HEK293 (cell line): ENCODE results near the gene SYNE1.

Experiments used
- FEZF1 ChIP-seq: fragments of 450-650 bp; formaldehyde crosslinking; IDR thresholded peaks from 2 replicates; pipeline ENCODE4 v1.5.1; 2016; ENCODE audit warnings: missing biosample characterization, missing genetic modification characterization
- KLF10 ChIP-seq: fragments of 450-650 bp; IDR thresholded peaks from 2 replicates; pipeline ENCODE4 v1.5.1; 2018; ENCODE audit warnings: missing biosample characterization, mild to moderate bottlenecking, missing genetic modification characterization
- OSR2 ChIP-seq: fragments of 450-650 bp; formaldehyde crosslinking; IDR thresholded peaks from 2 replicates; pipeline ENCODE4 v1.5.1; 2016; ENCODE audit warnings: missing biosample characterization, missing genetic modification characterization
- SCRT2 ChIP-seq: fragments of 450-650 bp; formaldehyde crosslinking; IDR thresholded peaks from 2 replicates; pipeline ENCODE4 v1.5.1; 2016; ENCODE audit warnings: missing biosample characterization, missing genetic modification characterization
- SP7 ChIP-seq: fragments of 450-650 bp; formaldehyde crosslinking; IDR thresholded peaks from 2 replicates; pipeline ENCODE4 v1.5.1; 2016; ENCODE audit warnings: missing biosample characterization, missing genetic modification characterization
- ZBTB17 ChIP-seq: fragments of 450-650 bp; formaldehyde crosslinking; IDR thresholded peaks from 2 replicates; pipeline ENCODE4 v1.5.1; 2016; ENCODE audit warnings: missing biosample characterization, missing genetic modification characterization
- ZFP41 ChIP-seq: fragments of 450-650 bp; formaldehyde crosslinking; IDR thresholded peaks from 2 replicates; pipeline ENCODE4 v1.5.1; 2016; ENCODE audit warnings: missing biosample characterization, missing genetic modification characterization, borderline replicate concordance
- ZFP69B ChIP-seq: fragments of 450-650 bp; formaldehyde crosslinking; IDR thresholded peaks from 2 replicates; pipeline ENCODE4 v1.5.1; 2016; ENCODE audit warnings: missing biosample characterization, missing genetic modification characterization
- ZNF114 ChIP-seq: fragments of 450-650 bp; formaldehyde crosslinking; IDR thresholded peaks from 2 replicates; pipeline ENCODE4 v1.5.0; 2017; ENCODE audit warnings: missing biosample characterization, missing genetic modification characterization
- ZNF221 ChIP-seq: fragments of 450-650 bp; formaldehyde crosslinking; IDR thresholded peaks from 2 replicates; pipeline ENCODE4 v1.5.1; 2017; ENCODE audit warnings: missing biosample characterization, missing genetic modification characterization, borderline replicate concordance
- ZNF266 ChIP-seq: fragments of 450-650 bp; formaldehyde crosslinking; IDR thresholded peaks from 2 replicates; pipeline ENCODE4 v1.5.1; 2016; ENCODE audit warnings: missing biosample characterization, missing genetic modification characterization, low read depth
- ZNF274 ChIP-seq, 2 experiments: fragments of 200-500 bp in 1 of 2; fragments of 450-650 bp in 1 of 2; sonication (Bioruptor generic) in 1 of 2; formaldehyde crosslinking in 1 of 2; IDR thresholded peaks; 2 replicates each; pipeline versions ENCODE4 v1.5.1 to v1.6.1; 2014 to 2016; ENCODE audit warnings: borderline replicate concordance in 1 of 2, inconsistent platforms in 1 of 2, low read length in 1 of 2, missing biosample characterization in 1 of 2, missing genetic modification characterization in 1 of 2
- ZNF416 ChIP-seq: fragments of 450-650 bp; formaldehyde crosslinking; IDR thresholded peaks from 2 replicates; pipeline ENCODE4 v1.5.1; 2016; ENCODE audit warnings: missing biosample characterization, missing genetic modification characterization
- ZNF48 ChIP-seq: fragments of 450-650 bp; formaldehyde crosslinking; IDR thresholded peaks from 2 replicates; pipeline ENCODE4 v1.5.1; 2016; ENCODE audit warnings: missing biosample characterization, missing genetic modification characterization
- ZNF510 ChIP-seq: fragments of 450-650 bp; formaldehyde crosslinking; IDR thresholded peaks from 2 replicates; pipeline ENCODE4 v1.5.1; 2018; ENCODE audit warnings: mild to moderate bottlenecking, missing genetic modification characterization, missing biosample characterization; ENCODE audit not compliant: insufficient replicate concordance
- ZNF514 ChIP-seq: fragments of 450-650 bp; formaldehyde crosslinking; IDR thresholded peaks from 2 replicates; pipeline ENCODE4 v1.5.1; 2016; ENCODE audit warnings: missing biosample characterization, missing genetic modification characterization
- ZNF530 ChIP-seq: fragments of 450-650 bp; formaldehyde crosslinking; IDR thresholded peaks from 2 replicates; pipeline ENCODE4 v1.5.1; 2016; ENCODE audit warnings: low read depth, missing biosample characterization, missing genetic modification characterization
- ZNF585B ChIP-seq: fragments of 450-650 bp; formaldehyde crosslinking; IDR thresholded peaks from 2 replicates; pipeline ENCODE4 v1.5.1; 2016; ENCODE audit warnings: missing biosample characterization, missing genetic modification characterization
- ZNF629 ChIP-seq: fragments of 450-650 bp; formaldehyde crosslinking; IDR thresholded peaks from 2 replicates; pipeline ENCODE4 v1.5.1; 2017; ENCODE audit warnings: missing biosample characterization, missing genetic modification characterization
- ZNF658 ChIP-seq: fragments of 450-650 bp; formaldehyde crosslinking; IDR thresholded peaks from 2 replicates; pipeline ENCODE4; 2016; ENCODE audit warnings: missing biosample characterization, missing genetic modification characterization
- ZNF777 ChIP-seq: fragments of 450-650 bp; formaldehyde crosslinking; IDR thresholded peaks from 2 replicates; pipeline ENCODE4 v1.5.1; 2017; ENCODE audit warnings: missing biosample characterization, missing genetic modification characterization, borderline replicate concordance
- ZNF843 ChIP-seq: fragments of 450-650 bp; formaldehyde crosslinking; IDR thresholded peaks from 2 replicates; pipeline ENCODE4 v1.5.1; 2016; ENCODE audit warnings: missing biosample characterization, missing genetic modification characterization
- ZSCAN30 ChIP-seq: fragments of 450-650 bp; IDR thresholded peaks from 2 replicates; pipeline ENCODE4 v1.5.1; 2018; ENCODE audit warnings: missing biosample characterization, mild to moderate bottlenecking, missing genetic modification characterization, moderate library complexity
- TF ChIP-seq, protein P1 (sequence below): fragments of 450-650 bp; formaldehyde crosslinking; IDR thresholded peaks from 2 replicates; pipeline ENCODE4 v1.5.1; 2016; ENCODE audit warnings: missing biosample characterization, missing genetic modification characterization
- TF ChIP-seq, protein P2 (sequence below): fragments of 450-650 bp; formaldehyde crosslinking; conservative IDR thresholded peaks from 2 replicates; pipeline ENCODE4 v1.5.1; 2016; ENCODE audit warnings: low read depth, missing biosample characterization, missing genetic modification characterization
- TF ChIP-seq, protein P3 (sequence below): fragments of 450-650 bp; formaldehyde crosslinking; IDR thresholded peaks from 2 replicates; pipeline ENCODE4; 2016; ENCODE audit warnings: missing biosample characterization, missing genetic modification characterization
- TF ChIP-seq, protein P4 (sequence below): fragments of 450-650 bp; formaldehyde crosslinking; IDR thresholded peaks from 2 replicates; pipeline ENCODE4 v1.5.1; 2016; ENCODE audit warnings: missing biosample characterization, missing genetic modification characterization

SYNE1 gene

DNA sequence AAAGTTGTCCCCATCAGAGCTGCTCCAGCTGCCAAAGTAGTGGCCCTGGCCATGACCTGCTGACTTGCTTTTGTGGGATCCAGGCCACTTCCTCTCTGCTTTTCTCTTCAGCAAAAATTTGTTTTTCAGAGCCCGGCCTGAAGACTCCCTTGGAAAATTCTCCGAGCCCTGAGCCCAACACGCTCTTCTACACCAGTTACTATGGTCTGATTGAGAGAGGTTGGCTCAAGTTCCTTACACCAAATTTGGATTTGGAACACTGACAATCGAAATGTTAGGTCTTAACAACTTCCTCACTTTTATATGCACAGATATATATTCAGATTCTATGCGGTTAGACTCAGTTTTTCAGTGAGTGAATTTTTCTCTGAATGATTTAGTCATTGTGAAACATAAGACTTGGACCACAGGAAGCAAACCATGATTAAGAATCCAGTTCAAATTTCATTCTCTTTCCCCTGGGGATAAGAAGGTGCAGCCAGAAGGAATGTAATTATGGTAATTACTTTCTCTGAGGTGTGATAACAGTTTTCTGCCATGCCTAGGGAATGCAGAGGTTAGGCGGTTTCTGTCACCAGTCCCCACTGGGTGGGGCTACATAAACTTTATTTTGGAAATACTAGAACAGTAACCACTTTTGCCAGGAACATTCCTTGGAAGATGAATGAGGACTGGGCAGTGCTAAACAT lies 365.2 kb downstream of the SYNE1 start (continued):
- TF ChIP-seq, protein P1, sequence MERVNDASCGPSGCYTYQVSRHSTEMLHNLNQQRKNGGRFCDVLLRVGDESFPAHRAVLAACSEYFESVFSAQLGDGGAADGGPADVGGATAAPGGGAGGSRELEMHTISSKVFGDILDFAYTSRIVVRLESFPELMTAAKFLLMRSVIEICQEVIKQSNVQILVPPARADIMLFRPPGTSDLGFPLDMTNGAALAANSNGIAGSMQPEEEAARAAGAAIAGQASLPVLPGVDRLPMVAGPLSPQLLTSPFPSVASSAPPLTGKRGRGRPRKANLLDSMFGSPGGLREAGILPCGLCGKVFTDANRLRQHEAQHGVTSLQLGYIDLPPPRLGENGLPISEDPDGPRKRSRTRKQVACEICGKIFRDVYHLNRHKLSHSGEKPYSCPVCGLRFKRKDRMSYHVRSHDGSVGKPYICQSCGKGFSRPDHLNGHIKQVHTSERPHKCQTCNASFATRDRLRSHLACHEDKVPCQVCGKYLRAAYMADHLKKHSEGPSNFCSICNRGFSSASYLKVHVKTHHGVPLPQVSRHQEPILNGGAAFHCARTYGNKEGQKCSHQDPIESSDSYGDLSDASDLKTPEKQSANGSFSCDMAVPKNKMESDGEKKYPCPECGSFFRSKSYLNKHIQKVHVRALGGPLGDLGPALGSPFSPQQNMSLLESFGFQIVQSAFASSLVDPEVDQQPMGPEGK (tag by site-specific recombination) = peak; percentile 28; the same call in 1 of the 2 replicates
- no peak for TF ChIP-seq ZNF416 (tag by site-specific recombination)
- TF ChIP-seq ZNF48 (tag by site-specific recombination) = no peak
- TF ChIP-seq, protein P2, sequence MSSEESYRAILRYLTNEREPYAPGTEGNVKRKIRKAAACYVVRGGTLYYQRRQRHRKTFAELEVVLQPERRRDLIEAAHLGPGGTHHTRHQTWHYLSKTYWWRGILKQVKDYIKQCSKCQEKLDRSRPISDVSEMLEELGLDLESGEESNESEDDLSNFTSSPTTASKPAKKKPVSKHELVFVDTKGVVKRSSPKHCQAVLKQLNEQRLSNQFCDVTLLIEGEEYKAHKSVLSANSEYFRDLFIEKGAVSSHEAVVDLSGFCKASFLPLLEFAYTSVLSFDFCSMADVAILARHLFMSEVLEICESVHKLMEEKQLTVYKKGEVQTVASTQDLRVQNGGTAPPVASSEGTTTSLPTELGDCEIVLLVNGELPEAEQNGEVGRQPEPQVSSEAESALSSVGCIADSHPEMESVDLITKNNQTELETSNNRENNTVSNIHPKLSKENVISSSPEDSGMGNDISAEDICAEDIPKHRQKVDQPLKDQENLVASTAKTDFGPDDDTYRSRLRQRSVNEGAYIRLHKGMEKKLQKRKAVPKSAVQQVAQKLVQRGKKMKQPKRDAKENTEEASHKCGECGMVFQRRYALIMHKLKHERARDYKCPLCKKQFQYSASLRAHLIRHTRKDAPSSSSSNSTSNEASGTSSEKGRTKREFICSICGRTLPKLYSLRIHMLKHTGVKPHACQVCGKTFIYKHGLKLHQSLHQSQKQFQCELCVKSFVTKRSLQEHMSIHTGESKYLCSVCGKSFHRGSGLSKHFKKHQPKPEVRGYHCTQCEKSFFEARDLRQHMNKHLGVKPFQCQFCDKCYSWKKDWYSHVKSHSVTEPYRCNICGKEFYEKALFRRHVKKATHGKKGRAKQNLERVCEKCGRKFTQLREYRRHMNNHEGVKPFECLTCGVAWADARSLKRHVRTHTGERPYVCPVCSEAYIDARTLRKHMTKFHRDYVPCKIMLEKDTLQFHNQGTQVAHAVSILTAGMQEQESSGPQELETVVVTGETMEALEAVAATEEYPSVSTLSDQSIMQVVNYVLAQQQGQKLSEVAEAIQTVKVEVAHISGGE (tag by site-specific recombination) = no peak
- TF ChIP-seq ZFP69B (tag by site-specific recombination) = no peak
- no peak for TF ChIP-seq ZNF221
- TF ChIP-seq ZNF629 = peak; percentile 83
- peak; percentile 91 for TF ChIP-seq ZNF843
- TF ChIP-seq, protein P3, sequence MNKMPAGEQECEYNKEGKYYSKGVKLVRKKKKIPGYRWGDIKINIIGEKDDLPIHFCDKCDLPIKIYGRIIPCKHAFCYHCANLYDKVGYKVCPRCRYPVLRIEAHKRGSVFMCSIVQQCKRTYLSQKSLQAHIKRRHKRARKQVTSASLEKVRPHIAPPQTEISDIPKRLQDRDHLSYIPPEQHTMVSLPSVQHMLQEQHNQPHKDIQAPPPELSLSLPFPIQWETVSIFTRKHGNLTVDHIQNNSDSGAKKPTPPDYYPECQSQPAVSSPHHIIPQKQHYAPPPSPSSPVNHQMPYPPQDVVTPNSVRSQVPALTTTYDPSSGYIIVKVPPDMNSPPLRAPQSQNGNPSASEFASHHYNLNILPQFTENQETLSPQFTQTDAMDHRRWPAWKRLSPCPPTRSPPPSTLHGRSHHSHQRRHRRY (tag by site-specific recombination) = no peak
- no peak for TF ChIP-seq ZNF510 (tag by site-specific recombination)
- TF ChIP-seq ZNF274 (IDR thresholded peaks at IDR 0.05; ENCODE audit: low read length) = no peak
- no peak for TF ChIP-seq ZNF274 (tag by site-specific recombination; IDR thresholded peaks at IDR 0.05; ENCODE audit: borderline replicate concordance)
- TF ChIP-seq ZBTB17 = peak; percentile 72
- peak; percentile 97 for TF ChIP-seq OSR2
- no peak for TF ChIP-seq ZFP41 (tag by site-specific recombination)
- no peak for TF ChIP-seq ZNF266 (tag by site-specific recombination)
- TF ChIP-seq, protein P4, sequence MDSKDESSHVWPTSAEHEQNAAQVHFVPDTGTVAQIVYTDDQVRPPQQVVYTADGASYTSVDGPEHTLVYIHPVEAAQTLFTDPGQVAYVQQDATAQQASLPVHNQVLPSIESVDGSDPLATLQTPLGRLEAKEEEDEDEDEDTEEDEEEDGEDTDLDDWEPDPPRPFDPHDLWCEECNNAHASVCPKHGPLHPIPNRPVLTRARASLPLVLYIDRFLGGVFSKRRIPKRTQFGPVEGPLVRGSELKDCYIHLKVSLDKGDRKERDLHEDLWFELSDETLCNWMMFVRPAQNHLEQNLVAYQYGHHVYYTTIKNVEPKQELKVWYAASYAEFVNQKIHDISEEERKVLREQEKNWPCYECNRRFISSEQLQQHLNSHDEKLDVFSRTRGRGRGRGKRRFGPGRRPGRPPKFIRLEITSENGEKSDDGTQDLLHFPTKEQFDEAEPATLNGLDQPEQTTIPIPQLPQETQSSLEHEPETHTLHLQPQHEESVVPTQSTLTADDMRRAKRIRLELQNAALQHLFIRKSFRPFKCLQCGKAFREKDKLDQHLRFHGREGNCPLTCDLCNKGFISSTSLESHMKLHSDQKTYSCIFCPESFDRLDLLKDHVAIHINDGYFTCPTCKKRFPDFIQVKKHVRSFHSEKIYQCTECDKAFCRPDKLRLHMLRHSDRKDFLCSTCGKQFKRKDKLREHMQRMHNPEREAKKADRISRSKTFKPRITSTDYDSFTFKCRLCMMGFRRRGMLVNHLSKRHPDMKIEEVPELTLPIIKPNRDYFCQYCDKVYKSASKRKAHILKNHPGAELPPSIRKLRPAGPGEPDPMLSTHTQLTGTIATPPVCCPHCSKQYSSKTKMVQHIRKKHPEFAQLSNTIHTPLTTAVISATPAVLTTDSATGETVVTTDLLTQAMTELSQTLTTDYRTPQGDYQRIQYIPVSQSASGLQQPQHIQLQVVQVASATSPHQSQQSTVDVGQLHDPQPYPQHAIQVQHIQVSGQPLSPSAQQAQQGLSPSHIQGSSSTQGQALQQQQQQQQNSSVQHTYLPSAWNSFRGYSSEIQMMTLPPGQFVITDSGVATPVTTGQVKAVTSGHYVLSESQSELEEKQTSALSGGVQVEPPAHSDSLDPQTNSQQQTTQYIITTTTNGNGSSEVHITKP = peak; percentile 53
- TF ChIP-seq SP7 (tag by site-specific recombination) = peak; percentile 99
- TF ChIP-seq ZNF777 (tag by site-specific recombination) = no peak
- TF ChIP-seq ZNF530 = no peak
- TF ChIP-seq SCRT2 (tag by site-specific recombination) = no peak
- no peak for TF ChIP-seq ZNF114 (tag by site-specific recombination)
- TF ChIP-seq ZNF658 (tag by site-specific recombination) = no peak
- no peak for TF ChIP-seq ZNF585B (tag by site-specific recombination)
- TF ChIP-seq KLF10 (tag by site-specific recombination) = peak; percentile 55; the same call in 1 of the 2 replicates
- TF ChIP-seq FEZF1 (tag by site-specific recombination) = peak; percentile 69
- no peak for TF ChIP-seq ZSCAN30
- no peak for TF ChIP-seq ZNF514 (tag by site-specific recombination)
